ENCODE results near the gene CRISPLD2. TPM values are rescaled to one million over a fixed set of nuclear protein-coding genes. Genes with fewer than 3 reads are reported as not detected.

Gene CRISPLD2
- total RNA-seq, 2 experiments from 2014 or later, result 0.47 to 0.99 TPM

- ChIA-PET CTCF (ENCODE audit: unreplicated experiment) (no interaction called here), POLR2A (interaction anchor here (1.1 kb wide), 1 partner anchor 16 kb away, joined by 3 read pairs; no protein-coding TSS in a partner anchor)
- Histone ChIP-seq H3K27ac (ENCODE audit: low read depth, low read length, poor library complexity, severe bottlenecking) (no peak overlapping the region), H4K20me1 (ENCODE audit: insufficient read depth, low read length) (no peaks in the 10 kb centered on the region), H3K9me2 (ENCODE audit: insufficient read depth, low read length) (no peaks in the 10 kb centered on the region), H3K4me3 (ENCODE audit: low read depth, low read length, poor library complexity, severe bottlenecking) (no peak overlapping the region), H3K4me1 (ENCODE audit: insufficient read depth, low read length, poor library complexity, severe bottlenecking) (no peaks in the 10 kb centered on the region), H3K9me3 (ENCODE audit: low read length) (no peaks in the 10 kb centered on the region), H2AFZ (ENCODE audit: low read length) (no peak overlapping the region), H3K36me3 (ENCODE audit: insufficient read depth, low read length) (no peaks in the 10 kb centered on the region), H3K79me2 (ENCODE audit: insufficient read depth, low read depth, low read length) (no peaks in the 10 kb centered on the region), H3K4me2 (ENCODE audit: low read length) (no peak overlapping the region)
- TF ChIP-seq CTCF (conservative IDR thresholded peaks at IDR 0.05; ENCODE audit: low read length), result no peak
- no peak for TF ChIP-seq EZH2phosphoT487 (IDR thresholded peaks at IDR 0.05; ENCODE audit: borderline replicate concordance, low read depth, low read length)
- DNase-seq (ENCODE audit: low spot score), result no peak
- no TSS peak for BruUV-seq (replicated peaks)
- intact Hi-C loops (cut with micrococcal nuclease; ENCODE audit: unreplicated experiment), result no loop called here
Measured at GRCh38 chr16:84841787-84842300, 22.1 kb downstream of the CRISPLD2 start.

- TF ChIP-seq CTCF (conservative IDR thresholded peaks at IDR 0.05; ENCODE audit: low read length) (no peak), EZH2phosphoT487 (IDR thresholded peaks at IDR 0.05; ENCODE audit: borderline replicate concordance, low read depth, low read length) (no peak)
- Histone ChIP-seq H3K9me2 (ENCODE audit: insufficient read depth, low read length) (no peaks in the 10 kb centered on the region), H3K9me3 (ENCODE audit: low read length) (no peaks in the 10 kb centered on the region), H3K36me3 (ENCODE audit: insufficient read depth, low read length) (no peaks in the 10 kb centered on the region), H4K20me1 (ENCODE audit: insufficient read depth, low read length) (no peaks in the 10 kb centered on the region), H3K4me1 (ENCODE audit: insufficient read depth, low read length, poor library complexity, severe bottlenecking) (no peaks in the 10 kb centered on the region), H3K4me3 (ENCODE audit: low read depth, low read length, poor library complexity, severe bottlenecking) (no peak overlapping the region), H2AFZ (ENCODE audit: low read length) (no peak overlapping the region), H3K79me2 (ENCODE audit: insufficient read depth, low read depth, low read length) (no peaks in the 10 kb centered on the region), H3K4me2 (ENCODE audit: low read length) (no peak overlapping the region), H3K27ac (ENCODE audit: low read depth, low read length, poor library complexity, severe bottlenecking) (no peak overlapping the region)
- no peak for DNase-seq (ENCODE audit: low spot score)
- intact Hi-C loops (cut with micrococcal nuclease; ENCODE audit: unreplicated experiment), result no loop called here
- ChIA-PET POLR2A (interaction anchor here (1.1 kb wide), 1 partner anchor 17 kb away, joined by 3 read pairs; no protein-coding TSS in a partner anchor), CTCF (ENCODE audit: unreplicated experiment) (no interaction called here)
- no TSS peak for BruUV-seq (replicated peaks)
Measured at GRCh38 chr16:84842516-84843148, 22.8 kb downstream of the CRISPLD2 start.

All from OCI-LY7 (cell line).